Endothelial cell of umbilical vein (primary cell): ENCODE measurements around the gene TANGO6. TPM values are rescaled to one million over a fixed set of nuclear protein-coding genes. Genes with fewer than 3 reads are reported as not detected.

ENCODE experiments used
- BruUV-seq: library from RNA; stranded (reverse); fragments of 400-500 nt; replicated peaks from 2 replicates; lab custom pipeline; 2021; lab: Mats Ljungman, UMichigan
- CTCF ChIA-PET: fragments of 300-600, 350-600 bp; sonication (Branson Sonifier 250); formaldehyde crosslinking; loops from one replicate; lab custom pipeline; 2021; ENCODE audit warnings: antibody characterized with exemption, inconsistent platforms; lab: Charles Lee
- POLR2A ChIA-PET: fragments of 300-600, 350-600 bp; sonication (Branson Sonifier 250); formaldehyde crosslinking; loops from one replicate; lab custom pipeline; 2021; ENCODE audit warnings: antibody characterized with exemption, inconsistent platforms; lab: Charles Lee
- DNase-seq: peaks from one replicate; pipeline ENCODE4 v3.0.0-alpha.2; 2011; ENCODE audit warnings: low read depth, low spot score
- FAIRE-seq: peaks from 2 replicates; lab custom pipeline; 2011; peaks lifted over from hg19 to GRCh38; lab: Jason Lieb, UNC
- H2AFZ ChIP-seq: 2 replicates; pipeline ENCODE4 v1.6.0; 2012; ENCODE audit warnings: low read depth, low read length, control low read depth, inconsistent platforms
- H3K27ac ChIP-seq: 2 replicates; pipeline ENCODE4 v1.5.1; 2011; ENCODE audit warnings: low read depth, mild to moderate bottlenecking, control low read depth, low read length, moderate library complexity; ENCODE audit not compliant: insufficient read depth
- H3K27me3 ChIP-seq, 2 experiments: 2 replicates each; pipeline versions ENCODE4 v1.6.0 to v1.6.1; 2011; ENCODE audit warnings: low read length in 2 of 2, mixed read lengths in 1 of 2; ENCODE audit not compliant: control insufficient read depth in 2 of 2, insufficient read depth in 2 of 2
- H3K36me3 ChIP-seq, 2 experiments: 2 replicates in 1 of 2; 3 replicates in 1 of 2; pipeline ENCODE4 v1.5.1; 2011; ENCODE audit warnings: low read length in 2 of 2, mild to moderate bottlenecking in 1 of 2, moderate library complexity in 1 of 2; ENCODE audit not compliant: control insufficient read depth in 2 of 2, insufficient read depth in 2 of 2; ENCODE audit errors: extremely low read depth in 1 of 2
- H3K4me1 ChIP-seq: 3 replicates; pipeline ENCODE4 v1.5.1; 2011; ENCODE audit warnings: mild to moderate bottlenecking, low read length; ENCODE audit not compliant: control insufficient read depth, insufficient read depth; ENCODE audit errors: extremely low read depth
- H3K4me2 ChIP-seq: 2 replicates; pipeline ENCODE4 v1.6.1; 2011; ENCODE audit warnings: low read length, control low read depth, mixed read lengths; ENCODE audit not compliant: insufficient read depth
- H3K4me3 ChIP-seq, 3 experiments: fragments of 200-600 bp in 1 of 3; sonication (generic), shearing (Covaris generic) in 1 of 3; replicated peaks in 1 of 3; 2 replicates each; pipeline ENCODE4 v1.5.1; 2011 to 2016; ENCODE audit warnings: control low read depth in 3 of 3, low read length in 3 of 3, mild to moderate bottlenecking in 2 of 3, inconsistent platforms in 1 of 3, low read depth in 1 of 3, moderate library complexity in 1 of 3; ENCODE audit not compliant: insufficient read depth in 1 of 3
- H3K79me2 ChIP-seq: 2 replicates; pipeline ENCODE4 v1.6.0; 2012; ENCODE audit warnings: low read length, inconsistent platforms; ENCODE audit not compliant: control insufficient read depth, insufficient read depth
- H3K9ac ChIP-seq: replicated peaks from 2 replicates; pipeline ENCODE3; 2011; ENCODE audit warnings: low read length, control low read depth; ENCODE audit not compliant: insufficient read depth; ENCODE audit errors: extremely low read depth
- H3K9me1 ChIP-seq: replicated peaks from 3 replicates; pipeline ENCODE4 v1.6.0; 2011; ENCODE audit warnings: mild to moderate bottlenecking, low read length; ENCODE audit not compliant: control insufficient read depth, insufficient read depth; ENCODE audit errors: extremely low read depth
- H3K9me3 ChIP-seq: replicated peaks from 2 replicates; pipeline ENCODE4 v1.5.1; 2012; ENCODE audit warnings: low read length, inconsistent platforms; ENCODE audit not compliant: control insufficient read depth, insufficient read depth
- H4K20me1 ChIP-seq: replicated peaks from 2 replicates; pipeline ENCODE3; 2011; ENCODE audit warnings: mild to moderate bottlenecking, low read length; ENCODE audit not compliant: control insufficient read depth, insufficient read depth; ENCODE audit errors: extremely low read depth
- EZH2 ChIP-seq: IDR thresholded peaks from 2 replicates; pipeline ENCODE4 v1.6.1; 2012; ENCODE audit warnings: borderline replicate concordance, low read depth, mild to moderate bottlenecking, moderate library complexity, low read length, inconsistent platforms; ENCODE audit not compliant: severe bottlenecking
- FOS ChIP-seq: IDR thresholded peaks from 2 replicates; pipeline ENCODE4 v1.6.1; 2011; ENCODE audit warnings: mild to moderate bottlenecking, low read length, moderate library complexity, borderline replicate concordance; ENCODE audit not compliant: insufficient read depth
- GATA2 ChIP-seq: IDR thresholded peaks from 2 replicates; pipeline ENCODE4 v1.7.0; 2011; ENCODE audit warnings: low read depth, mild to moderate bottlenecking, moderate library complexity, mixed read lengths, low read length; ENCODE audit not compliant: insufficient read length, insufficient read depth
- JUN ChIP-seq: IDR thresholded peaks from 2 replicates; pipeline ENCODE4 v1.6.1; 2011; ENCODE audit warnings: borderline replicate concordance, low read depth; ENCODE audit not compliant: insufficient read length, insufficient read depth
- MYC ChIP-seq: IDR thresholded peaks from one replicate; pipeline ENCODE4 v1.6.1; 2011; ENCODE audit warnings: mild to moderate bottlenecking, low read depth, low read length
- POLR2A ChIP-seq: IDR thresholded peaks from 2 replicates; pipeline ENCODE4 v1.6.1; 2012; ENCODE audit warnings: low read depth, mild to moderate bottlenecking, control low read depth, low read length
- POLR2AphosphoS5 ChIP-seq: IDR thresholded peaks from 2 replicates; pipeline ENCODE4 v1.6.1; 2012; ENCODE audit warnings: low read depth, mild to moderate bottlenecking, control low read depth, low read length, moderate library complexity; ENCODE audit not compliant: insufficient read depth
- dilution Hi-C: fragments of 300-500 bp; cut with MboI; formaldehyde crosslinking; loops from one replicate; pipeline ENCODE4 v1.15.0; 2019; ENCODE audit warnings: low sequenced_read_pairs; ENCODE audit not compliant: extremely low pct_ligation_motif_present
- intact Hi-C: fragments of 100-400 bp; cut with micrococcal nuclease; formaldehyde crosslinking; loops from one replicate; pipeline ENCODE4 v1.10.0; 2022
- polyA plus RNA-seq, 4 experiments: library from polyadenylated mRNA; depleted of rRNA in 3 of 4; stranded (reverse) in 3 of 4; unstranded in 1 of 4; fragments of >200 nt; gene quantifications; 2 replicates each; pipeline versions ENCODE4 v1.2.1 to v1.2.3, GENCODE V29; 2011 to 2012; ENCODE audit warnings: missing spikeins in 1 of 4
- total RNA-seq: library from RNA; stranded (reverse); gene quantifications from 2 replicates; pipeline ENCODE4 v1.2.3, GENCODE V29; 2021
- TF ChIP-seq, protein P1 (sequence below): IDR thresholded peaks from 2 replicates; pipeline ENCODE4 v1.6.1; 2011; ENCODE audit not compliant: insufficient read depth, insufficient read length
- TF ChIP-seq, protein P2 (sequence below), 2 donors: IDR thresholded peaks; 1 replicate in 1 of 2; 2 replicates in 1 of 2; pipeline ENCODE4 v1.5.1; 2011; ENCODE audit warnings: low read length in 2 of 2, mild to moderate bottlenecking in 2 of 2, moderate library complexity in 2 of 2, control low read depth in 1 of 2, inconsistent platforms in 1 of 2, low read depth in 1 of 2; ENCODE audit not compliant: insufficient read depth in 1 of 2; ENCODE audit errors: extremely low read depth in 1 of 2

The TANGO6 gene
- total and polyA plus RNA-seq, 2 donors (not counting 3 experiments of a cell fraction or from before 2014, with no cell fraction given): 6.7 to 21.2 TPM

DNA sequence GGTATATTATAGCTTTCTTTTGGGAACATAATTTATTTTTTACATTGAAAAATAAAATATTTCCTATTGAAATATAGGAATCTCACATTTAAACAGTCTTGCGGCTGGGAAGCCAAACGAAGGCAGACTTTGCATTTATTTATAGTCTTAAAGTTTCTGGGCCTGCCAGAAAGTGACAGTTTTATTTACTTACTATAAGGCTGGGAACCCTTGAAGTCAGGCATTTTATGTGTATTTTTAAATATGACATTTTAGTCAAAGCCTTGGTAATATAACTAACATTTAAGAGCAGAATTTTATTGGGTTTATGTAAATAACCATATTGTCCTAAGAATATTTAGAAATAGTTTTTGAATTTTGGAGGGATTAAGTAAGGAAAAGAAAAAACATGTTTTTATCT lies 97.5 kb downstream of the TANGO6 start:
- Histone ChIP-seq H4K20me1 (no peaks in the 10 kb centered on the region), H2AFZ (no peak overlapping the region), H3K36me3 (no peaks in the 10 kb centered on the region), H3K27me3 (no peaks in the 10 kb centered on the region), H3K9me3 (no peaks in the 10 kb centered on the region), H3K4me2 (no peak overlapping the region), H3K4me1 (no peaks in the 10 kb centered on the region), H3K9ac (no peak overlapping the region), H3K4me3 (no peak overlapping the region), H3K79me2 (no peaks in the 10 kb centered on the region), H3K27ac (no peak overlapping the region), H3K9me1 (no peaks in the 10 kb centered on the region)
- CTCF ChIA-PET: interaction anchor here (0.6 kb wide), 1 partner anchor 225 kb away, joined by 3 read pairs; no protein-coding TSS in a partner anchor
- dilution Hi-C loops (no loop called here), intact Hi-C loops (no loop called here)
- no peak for FAIRE-seq
- POLR2A ChIA-PET: no interaction called here
- DNase-seq: no peak
- TF ChIP-seq, protein P1, sequence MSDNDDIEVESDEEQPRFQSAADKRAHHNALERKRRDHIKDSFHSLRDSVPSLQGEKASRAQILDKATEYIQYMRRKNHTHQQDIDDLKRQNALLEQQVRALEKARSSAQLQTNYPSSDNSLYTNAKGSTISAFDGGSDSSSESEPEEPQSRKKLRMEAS: no peak
- TF ChIP-seq POLR2A (no peak), GATA2 (no peak), EZH2 (no peak), MYC (no peak), JUN (no peak), POLR2AphosphoS5 (no peak), FOS (no peak)
- TF ChIP-seq, protein P2, sequence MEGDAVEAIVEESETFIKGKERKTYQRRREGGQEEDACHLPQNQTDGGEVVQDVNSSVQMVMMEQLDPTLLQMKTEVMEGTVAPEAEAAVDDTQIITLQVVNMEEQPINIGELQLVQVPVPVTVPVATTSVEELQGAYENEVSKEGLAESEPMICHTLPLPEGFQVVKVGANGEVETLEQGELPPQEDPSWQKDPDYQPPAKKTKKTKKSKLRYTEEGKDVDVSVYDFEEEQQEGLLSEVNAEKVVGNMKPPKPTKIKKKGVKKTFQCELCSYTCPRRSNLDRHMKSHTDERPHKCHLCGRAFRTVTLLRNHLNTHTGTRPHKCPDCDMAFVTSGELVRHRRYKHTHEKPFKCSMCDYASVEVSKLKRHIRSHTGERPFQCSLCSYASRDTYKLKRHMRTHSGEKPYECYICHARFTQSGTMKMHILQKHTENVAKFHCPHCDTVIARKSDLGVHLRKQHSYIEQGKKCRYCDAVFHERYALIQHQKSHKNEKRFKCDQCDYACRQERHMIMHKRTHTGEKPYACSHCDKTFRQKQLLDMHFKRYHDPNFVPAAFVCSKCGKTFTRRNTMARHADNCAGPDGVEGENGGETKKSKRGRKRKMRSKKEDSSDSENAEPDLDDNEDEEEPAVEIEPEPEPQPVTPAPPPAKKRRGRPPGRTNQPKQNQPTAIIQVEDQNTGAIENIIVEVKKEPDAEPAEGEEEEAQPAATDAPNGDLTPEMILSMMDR (IDR thresholded peaks at IDR 0.05; ENCODE audit: extremely low read depth in 1 of 2, insufficient read depth in 1 of 2, low read depth in 1 of 2, low read length in 2 of 2): no peak
- BruUV-seq: no TSS peak
